GM23338 (cell line): ENCODE measurements around the gene C8G.
A peak's percentile ranks its signal among the peaks of the same experiment; 100 is the strongest.

Experiments
- CTCF ChIP-seq, 2 experiments: fragments of 200-600 bp in 1 of 2; sonication (generic) in 1 of 2; conservative IDR thresholded peaks; 2 replicates each; pipeline versions ENCODE4 v1.5.1 to v1.6.1; 2016 to 2017; ENCODE audit warnings: antibody characterized with exemption in 2 of 2, low read depth in 2 of 2, mild to moderate bottlenecking in 2 of 2, moderate library complexity in 1 of 2
- ETS1 ChIP-seq: IDR thresholded peaks from 2 replicates; pipeline ENCODE4 v1.6.1; 2016; ENCODE audit warnings: antibody characterized with exemption
- EZH2 ChIP-seq: fragments of 200-600 bp; sonication (generic); IDR thresholded peaks from one replicate; pipeline ENCODE4 v1.8.0; 2017; ENCODE audit warnings: antibody characterized with exemption, mild to moderate bottlenecking, low read depth; ENCODE audit not compliant: unreplicated experiment
- POLR2AphosphoS5 ChIP-seq: IDR thresholded peaks from 2 replicates; pipeline ENCODE4 v1.6.1; 2016; ENCODE audit warnings: antibody characterized with exemption, low read depth
- REST ChIP-seq: IDR thresholded peaks from one replicate; pipeline ENCODE4 v1.6.1; 2018; ENCODE audit warnings: antibody characterized with exemption; ENCODE audit not compliant: unreplicated experiment
- STAT1 ChIP-seq: IDR thresholded peaks from one replicate; pipeline ENCODE4 v1.6.1; 2016; ENCODE audit warnings: antibody characterized with exemption; ENCODE audit not compliant: unreplicated experiment
- ZNF114 ChIP-seq: fragments of 250-450 bp; sonication (Bioruptor Pico); IDR thresholded peaks from 2 replicates; pipeline ENCODE4 v1.5.0; 2020; ENCODE audit warnings: mild to moderate bottlenecking, moderate library complexity
- ZNF331 ChIP-seq: fragments of 250-450 bp; sonication (Bioruptor Pico); IDR thresholded peaks from 2 replicates; pipeline ENCODE4 v1.5.0; 2020; ENCODE audit warnings: low read depth, mild to moderate bottlenecking, moderate library complexity

GRCh38 chr9:136982232-136983051 is 37.4 kb downstream of the C8G start, which contains the start of gene LCNL1:
- 0 out of 4 replicates have a peak, but pooled peaks of 1 of the 2 experiments have one; percentile 9 for TF ChIP-seq CTCF (conservative IDR thresholded peaks at IDR 0.05; ENCODE audit: low read depth in 2 of 2)
- no peak for TF ChIP-seq EZH2
- no peak for TF ChIP-seq ETS1
- TF ChIP-seq STAT1: no peak
- TF ChIP-seq POLR2AphosphoS5: no peak
- no peak for TF ChIP-seq ZNF331
- no peak for TF ChIP-seq REST
- TF ChIP-seq ZNF114: no peak
